Activated CD8-positive, alpha-beta memory T cell treated with anti-CD3 and anti-CD28 coated beads, Interleukin-2, amount 50 U/mL, for 24 hours (primary cell): ENCODE data around the gene USP10.

Source experiments
- DNase-seq: peaks from one replicate; pipeline ENCODE4 v3.0.0-alpha.2; 2020; ENCODE audit errors: extremely low read depth

USP10 gene

GRCh38 chr16:84823926-84824325, 124.1 kb downstream of the USP10 start:
- no peak for DNase-seq

- no peak for DNase-seq
These were observed 126.2 kb downstream of the USP10 start for GRCh38 chr16:84825896-84826557.

GRCh38 chr16:84826558-84826941, 126.8 kb downstream of the USP10 start:
- no peak for DNase-seq

- DNase-seq = no peak
These were observed 127.4 kb downstream of the USP10 start for GRCh38 chr16:84827131-84827574.

- no peak for DNase-seq
These were observed 128.1 kb downstream of the USP10 start for GRCh38 chr16:84827897-84828296.

- no peak for DNase-seq
These were observed 128.5 kb downstream of the USP10 start for GRCh38 chr16:84828322-84828721.
